Gastrocnemius medialis (tissue), 4 donors: ENCODE results near the gene MTA2.

Experiments
- CTCF ChIP-seq, 5 experiments: fragments of 450-650 bp in 3 of 5; fragments of 200-600 bp in 2 of 5; sonication (generic) in 2 of 5; IDR thresholded peaks in 4 of 5; conservative IDR thresholded peaks in 1 of 5; 1 replicate in 4 of 5; 2 replicates in 1 of 5; pipeline ENCODE4 v1.5.1; 2016 to 2019; ENCODE audit warnings: antibody characterized with exemption in 5 of 5, mild to moderate bottlenecking in 3 of 5, moderate library complexity in 3 of 5
- POLR2A ChIP-seq, 2 donors: fragments of 450-650 bp; IDR thresholded peaks; one replicate each; pipeline ENCODE4 v1.6.1; 2017; ENCODE audit warnings: antibody characterized with exemption in 2 of 2, mild to moderate bottlenecking in 2 of 2, moderate library complexity in 2 of 2

- TF ChIP-seq CTCF (IDR thresholded peaks at IDR 0.05 in 4 of 5, conservative IDR thresholded peaks at IDR 0.05 in 1 of 5) (no peak), POLR2A (IDR thresholded peaks at IDR 0.05) (no peak)
These were observed 47.1 kb downstream of the MTA2 start for GRCh38 chr11:62554387-62555167.
